Islet of Langerhans (tissue), 1 donor: ENCODE data around the gene SEL1L3.
"Not testable (repeated sequence)": the region's sequence is repeated elsewhere in the genome, so short reads cannot be mapped to it uniquely, and the experiment has no call there.

Source experiments
- FAIRE-seq: peaks from one replicate; lab custom pipeline; 2011; peaks lifted over from hg19 to GRCh38; lab: Jason Lieb, UNC

Gene SEL1L3

GRCh38 chr4:25879587-25879986 is 16.8 kb upstream of the SEL1L3 start:
- FAIRE-seq: no peak

- no peak for FAIRE-seq
Observed at GRCh38 chr4:25879091-25879584, 16.4 kb upstream of the SEL1L3 start.

GRCh38 chr4:25878676-25879075 is 15.9 kb upstream of the SEL1L3 start:
- no peak for FAIRE-seq

GRCh38 chr4:25875281-25875745 is 12.5 kb upstream of the SEL1L3 start:
- no peak for FAIRE-seq

- no peak for FAIRE-seq
Observed at GRCh38 chr4:25874655-25875054, 11.9 kb upstream of the SEL1L3 start.

GRCh38 chr4:25873632-25874129 is 10.9 kb upstream of the SEL1L3 start:
- no peak for FAIRE-seq

- no peak for FAIRE-seq
Observed at GRCh38 chr4:25872851-25873631, 10.3 kb upstream of the SEL1L3 start.

- no peak for FAIRE-seq
Observed at GRCh38 chr4:25870081-25870480, 7.3 kb upstream of the SEL1L3 start.

GRCh38 chr4:25867781-25868294 is 5.0 kb upstream of the SEL1L3 start:
- no peak for FAIRE-seq

GRCh38 chr4:25866401-25866800 is 3.6 kb upstream of the SEL1L3 start:
- FAIRE-seq: not testable (repeated sequence)

GRCh38 chr4:25865586-25865985 is 2.8 kb upstream of the SEL1L3 start:
- no peak for FAIRE-seq

GRCh38 chr4:25863831-25864418 is 1.1 kb upstream of the SEL1L3 start:
- FAIRE-seq: no peak

- no peak for FAIRE-seq
Observed at GRCh38 chr4:25863347-25863784, 578 bp upstream of the SEL1L3 start.

GRCh38 chr4:25861951-25862410 is 807 bp downstream of the SEL1L3 start:
- no peak for FAIRE-seq

GRCh38 chr4:25861280-25861950 is 1.4 kb downstream of the SEL1L3 start:
- FAIRE-seq: no peak

- FAIRE-seq: no peak
Observed at GRCh38 chr4:25860586-25861279, 2.1 kb downstream of the SEL1L3 start.

GRCh38 chr4:25859429-25860148 is 3.2 kb downstream of the SEL1L3 start:
- no peak for FAIRE-seq

GRCh38 chr4:25857851-25858400 is 4.9 kb downstream of the SEL1L3 start:
- no peak for FAIRE-seq

GRCh38 chr4:25857403-25857802 is 5.4 kb downstream of the SEL1L3 start:
- no peak for FAIRE-seq

- no peak for FAIRE-seq
Observed at GRCh38 chr4:25856756-25857155, 6.0 kb downstream of the SEL1L3 start.

- FAIRE-seq: no peak
Observed at GRCh38 chr4:25852103-25852502, 10.7 kb downstream of the SEL1L3 start.
